ENCODE measurements around the gene KMT5B. TPM values are rescaled to one million over a fixed set of nuclear protein-coding genes. Genes with fewer than 3 reads are reported as not detected.

KMT5B gene
- total and polyA plus RNA-seq, 2 donors (not counting 1 experiment from before 2014, with no cell fraction given): 13.4 to 77.8 TPM

DNA sequence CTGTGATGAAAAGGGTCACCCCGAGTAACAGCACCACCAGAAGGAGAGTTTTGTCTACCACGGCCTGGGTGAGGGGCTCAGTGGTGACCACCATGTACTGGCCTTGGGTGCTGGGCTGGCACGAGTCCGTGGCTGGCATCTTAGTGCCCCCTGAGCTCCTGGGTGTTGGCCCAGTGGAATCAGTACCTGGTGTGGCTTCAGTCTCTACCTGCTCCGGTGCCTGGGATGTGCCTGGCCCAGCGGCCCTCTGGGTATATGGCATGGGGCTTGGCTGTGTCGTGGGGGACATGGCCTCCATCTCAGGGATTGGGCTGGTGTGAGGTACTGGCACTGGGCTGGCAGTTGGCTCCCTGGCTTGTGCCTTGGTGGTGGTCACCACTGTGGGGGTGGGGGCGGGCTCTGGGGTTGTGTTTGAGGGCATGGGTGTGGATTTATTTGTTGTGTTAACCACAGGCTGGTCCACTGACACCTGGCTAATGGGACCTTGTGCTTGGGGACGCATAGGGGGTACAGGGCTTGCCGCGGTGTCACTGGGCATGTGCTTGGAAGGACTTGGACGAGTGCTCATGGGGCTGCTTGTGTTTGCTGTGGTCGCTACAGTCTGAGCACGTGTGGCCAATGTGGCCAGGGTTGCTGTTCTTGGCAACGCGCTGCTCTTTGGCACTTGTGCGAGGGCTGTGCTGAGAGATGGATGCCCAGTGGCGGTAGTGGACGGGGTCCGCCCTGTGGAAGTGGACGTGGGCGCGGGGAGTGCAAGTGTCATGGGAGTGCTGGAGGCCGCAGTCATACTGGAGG, 48.9 kb upstream of the KMT5B start:
- Mint-ChIP-seq H3K9me3 (ENCODE audit: insufficient read depth) (no peaks in the 10 kb centered on the region), H3K27ac (peak overlapping the region; percentile 50), H3K4me1 (peaks cover 58% of the 10 kb centered on the region), H3K4me3 (no peak overlapping the region), H3K27me3 (no peaks in the 10 kb centered on the region)
- DNase-seq: no peak
- Histone ChIP-seq H3K27me3 (replicated peaks in 1 of 4; ENCODE audit: control extremely low read depth in 1 of 4, control insufficient read depth in 3 of 4, insufficient read depth in 4 of 4, low read length in 3 of 4) (no peaks in the 10 kb centered on the region), H3K36me3 (replicated peaks in 1 of 2; ENCODE audit: control extremely low read depth in 1 of 2, control insufficient read depth in 1 of 2, extremely low read depth in 1 of 2, insufficient read depth in 2 of 2, low read length in 1 of 2) (peaks cover 1 to 56% of the 10 kb centered on the region in 2 experiments), H3K4me1 (ENCODE audit: control insufficient read depth in 2 of 2, insufficient read depth in 2 of 2, low read length in 2 of 2) (peaks cover 35 to 46% of the 10 kb centered on the region in 2 donors), H3K4me3 (ENCODE audit: control extremely low read depth in 1 of 5, extremely low read depth in 1 of 5, insufficient read depth in 1 of 5, low read depth in 2 of 5, low read length in 4 of 5) (no peak overlapping the region), H2AFZ (ENCODE audit: insufficient read depth, low read depth, low read length, poor library complexity, severe bottlenecking) (no peak overlapping the region), H3K9ac (ENCODE audit: low read length) (no peak overlapping the region), H3K9me3 (ENCODE audit: control extremely low read depth in 1 of 3, control insufficient read depth in 2 of 3, insufficient read depth in 1 of 3, low read length in 2 of 3) (peaks cover 0 to 3% (median 0%) of the 10 kb centered on the region in 3 donors), H3K79me2 (ENCODE audit: control insufficient read depth, insufficient read depth, low read length) (peaks cover 36% of the 10 kb centered on the region), H3K27ac (ENCODE audit: low read length in 2 of 2) (no peak overlapping the region), H3K4me2 (replicated peaks; ENCODE audit: low read depth, low read length, poor library complexity, severe bottlenecking) (no peak overlapping the region), H4K20me1 (ENCODE audit: control insufficient read depth, insufficient read depth, low read length, poor library complexity, severe bottlenecking) (peaks cover 38% of the 10 kb centered on the region)
- TF ChIP-seq, protein P1, sequence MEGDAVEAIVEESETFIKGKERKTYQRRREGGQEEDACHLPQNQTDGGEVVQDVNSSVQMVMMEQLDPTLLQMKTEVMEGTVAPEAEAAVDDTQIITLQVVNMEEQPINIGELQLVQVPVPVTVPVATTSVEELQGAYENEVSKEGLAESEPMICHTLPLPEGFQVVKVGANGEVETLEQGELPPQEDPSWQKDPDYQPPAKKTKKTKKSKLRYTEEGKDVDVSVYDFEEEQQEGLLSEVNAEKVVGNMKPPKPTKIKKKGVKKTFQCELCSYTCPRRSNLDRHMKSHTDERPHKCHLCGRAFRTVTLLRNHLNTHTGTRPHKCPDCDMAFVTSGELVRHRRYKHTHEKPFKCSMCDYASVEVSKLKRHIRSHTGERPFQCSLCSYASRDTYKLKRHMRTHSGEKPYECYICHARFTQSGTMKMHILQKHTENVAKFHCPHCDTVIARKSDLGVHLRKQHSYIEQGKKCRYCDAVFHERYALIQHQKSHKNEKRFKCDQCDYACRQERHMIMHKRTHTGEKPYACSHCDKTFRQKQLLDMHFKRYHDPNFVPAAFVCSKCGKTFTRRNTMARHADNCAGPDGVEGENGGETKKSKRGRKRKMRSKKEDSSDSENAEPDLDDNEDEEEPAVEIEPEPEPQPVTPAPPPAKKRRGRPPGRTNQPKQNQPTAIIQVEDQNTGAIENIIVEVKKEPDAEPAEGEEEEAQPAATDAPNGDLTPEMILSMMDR (IDR thresholded peaks at IDR 0.05): no peak
- TF ChIP-seq EZH2 (IDR thresholded peaks at IDR 0.05; ENCODE audit: borderline replicate concordance, insufficient read depth, low read depth, low read length, poor library complexity, severe bottlenecking): no peak
- CTCF ChIA-PET: interaction anchor here (9.3 to 10.0 kb wide), 2 partner anchors 10 to 38 kb away, joined by 141 to 427 read pairs; partner anchors contain the start of gene C11orf24
- ATAC-seq (ENCODE audit: low read depth): no peak
- POLR2A ChIA-PET: interaction anchor here (0.6 to 1.2 kb wide), 2 partner anchors 10 to 35 kb away, joined by 3 read pairs; partner anchors contain the start of gene C11orf24
- intact Hi-C loops (cut with micrococcal nuclease): no loop called here
- 96% methylated on average over 24 of the region's 24 CpGs for WGBS (ENCODE audit: insufficient coverage)

DNA sequence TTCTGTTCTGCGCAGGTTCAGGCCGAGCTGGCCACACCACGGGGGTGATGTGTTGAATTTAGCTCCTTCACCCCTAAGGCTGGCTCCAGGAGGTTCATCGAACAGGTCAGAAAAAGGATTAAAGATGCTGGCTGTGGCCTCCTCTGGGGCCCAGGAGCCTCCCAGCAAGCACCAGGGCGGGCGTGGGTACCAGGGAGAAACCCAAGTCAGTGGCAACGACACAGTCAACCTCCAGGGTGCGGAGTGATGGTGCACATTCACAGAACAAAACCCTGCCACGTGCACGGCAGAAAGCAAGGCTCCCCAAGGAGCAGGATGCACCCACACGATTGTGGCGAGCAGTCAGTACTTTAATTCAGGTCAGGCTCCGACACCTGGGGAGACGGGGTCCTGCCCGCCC, 47.9 kb upstream of the KMT5B start:
- Histone ChIP-seq H3K27me3 (replicated peaks in 1 of 4; ENCODE audit: control extremely low read depth in 1 of 4, control insufficient read depth in 3 of 4, insufficient read depth in 4 of 4, low read length in 3 of 4) (no peaks in the 10 kb centered on the region), H3K9ac (ENCODE audit: low read length) (no peak overlapping the region), H2AFZ (ENCODE audit: insufficient read depth, low read depth, low read length, poor library complexity, severe bottlenecking) (no peak overlapping the region), H3K4me1 (ENCODE audit: control insufficient read depth in 2 of 2, insufficient read depth in 2 of 2, low read length in 2 of 2) (peaks cover 26 to 38% of the 10 kb centered on the region in 2 donors), H3K36me3 (replicated peaks in 1 of 2; ENCODE audit: control extremely low read depth in 1 of 2, control insufficient read depth in 1 of 2, extremely low read depth in 1 of 2, insufficient read depth in 2 of 2, low read length in 1 of 2) (peaks cover 1 to 51% of the 10 kb centered on the region in 2 experiments), H3K4me2 (replicated peaks; ENCODE audit: low read depth, low read length, poor library complexity, severe bottlenecking) (no peak overlapping the region), H3K79me2 (ENCODE audit: control insufficient read depth, insufficient read depth, low read length) (peaks cover 29% of the 10 kb centered on the region), H3K27ac (ENCODE audit: low read length in 2 of 2) (no peak overlapping the region), H3K9me3 (ENCODE audit: control extremely low read depth in 1 of 3, control insufficient read depth in 2 of 3, insufficient read depth in 1 of 3, low read length in 2 of 3) (peaks cover 0 to 3% (median 0%) of the 10 kb centered on the region in 3 donors), H3K4me3 (ENCODE audit: control extremely low read depth in 1 of 5, extremely low read depth in 1 of 5, insufficient read depth in 1 of 5, low read depth in 2 of 5, low read length in 4 of 5) (no peak overlapping the region), H4K20me1 (ENCODE audit: control insufficient read depth, insufficient read depth, low read length, poor library complexity, severe bottlenecking) (peaks cover 29% of the 10 kb centered on the region)
- 93% methylated on average over 12 of the region's 15 CpGs for WGBS (ENCODE audit: insufficient coverage)
- POLR2A ChIA-PET: interaction anchor here (1.2 to 1.7 kb wide), 2 partner anchors 11 to 35 kb away, joined by 3 to 6 read pairs; partner anchors contain the start of gene C11orf24
- Mint-ChIP-seq H3K27me3 (no peaks in the 10 kb centered on the region), H3K27ac (no peak overlapping the region), H3K9me3 (ENCODE audit: insufficient read depth) (no peaks in the 10 kb centered on the region), H3K4me3 (no peak overlapping the region), H3K4me1 (peaks cover 48% of the 10 kb centered on the region)
- no peak for DNase-seq
- TF ChIP-seq EZH2 (IDR thresholded peaks at IDR 0.05; ENCODE audit: borderline replicate concordance, insufficient read depth, low read depth, low read length, poor library complexity, severe bottlenecking): no peak
- CTCF ChIA-PET: interaction anchor here (9.3 to 10.0 kb wide), 2 partner anchors 11 to 39 kb away, joined by 141 to 427 read pairs; partner anchors contain the start of gene C11orf24
- intact Hi-C loops (cut with micrococcal nuclease): no loop called here
- ATAC-seq (ENCODE audit: low read depth): no peak

All from B cell (primary cell).